Transverse colon (tissue), 4 donors: ENCODE results near the gene PTGES2. TPM values are rescaled to one million over a fixed set of nuclear protein-coding genes. Genes with fewer than 3 reads are reported as not detected.

Experiments used
- DNase-seq: peaks from one replicate; pipeline ENCODE4 v3.0.0-alpha.2; 2019
- H3K27ac ChIP-seq, 4 donors: fragments of 200-600 bp; sonication (generic); 2 replicates each; pipeline ENCODE4 v1.5.1; 2016 to 2018; ENCODE audit warnings: inconsistent platforms in 4 of 4
- H3K27me3 ChIP-seq: fragments of 200-600 bp; sonication (generic); 2 replicates; pipeline ENCODE4 v1.5.1; 2017; ENCODE audit warnings: inconsistent platforms
- H3K36me3 ChIP-seq, 4 donors: fragments of 200-600 bp; sonication (generic); 2 replicates each; pipeline ENCODE4 v1.5.1; 2017 to 2019; ENCODE audit warnings: inconsistent platforms in 4 of 4
- H3K4me1 ChIP-seq, 4 donors: fragments of 200-600 bp; sonication (generic); 2 replicates each; pipeline ENCODE4 v1.5.1; 2017 to 2020; ENCODE audit warnings: inconsistent platforms in 4 of 4
- H3K4me3 ChIP-seq, 4 donors: fragments of 200-600 bp; sonication (generic); 1 replicate in 1 of 4; 2 replicates in 3 of 4; pipeline versions ENCODE4 v1.5.1 to v1.6.1; 2017 to 2019; ENCODE audit warnings: inconsistent platforms in 4 of 4
- H3K9me3 ChIP-seq, 2 donors: fragments of 200-600 bp; sonication (generic); 2 replicates each; pipeline ENCODE4 v1.5.1; 2017 to 2019; ENCODE audit warnings: inconsistent platforms in 2 of 2
- EP300 ChIP-seq: sonication (generic); formaldehyde crosslinking; IDR thresholded peaks from one replicate; pipeline ENCODE4 v1.6.1; 2017; ENCODE audit warnings: antibody characterized with exemption, low read depth
- POLR2A ChIP-seq: fragments of 450-650 bp; IDR thresholded peaks from one replicate; pipeline ENCODE4 v1.6.1; 2016; ENCODE audit warnings: antibody characterized with exemption, mild to moderate bottlenecking, moderate library complexity
- POLR2AphosphoS5 ChIP-seq, 3 donors: sonication (generic); formaldehyde crosslinking; IDR thresholded peaks; one replicate each; pipeline ENCODE4 v1.6.1; 2016; ENCODE audit warnings: antibody characterized with exemption in 3 of 3
- WGBS, 2 donors: methylation state at CpG; one replicate each; pipeline ENCODE4 v1.1.5; 2018; ENCODE audit warnings: low coverage in 1 of 2; 5-methylcytosine and 5-hydroxymethylcytosine counted together
- in situ Hi-C, 4 donors: fragments of 200-750 bp; cut with MboI; loops; one replicate each; pipeline versions ENCODE4 v1.15.0 to v1.15.1; 2017; ENCODE audit warnings: low sequenced_read_pairs in 3 of 4, low pct_ligation_motif_present in 1 of 4, low pct_unique_long_range_greater_than_20kb in 1 of 4
- intact Hi-C: fragments of 100-400 bp; cut with DNase I; formaldehyde crosslinking; loops from one replicate; pipeline ENCODE4 v1.15.1; 2023; ENCODE audit warnings: low total_unique reads
- total RNA-seq, 4 donors: library from RNA; depleted of rRNA; stranded (reverse); fragments of >200 nt; gene quantifications; one replicate each; pipeline ENCODE4 v1.1.0, GENCODE V29; 2016
- TF ChIP-seq, protein P1 (sequence below), 5 experiments: fragments of 200-600 bp in 3 of 5; fragments of 450-650 bp in 2 of 5; sonication (generic) in 3 of 5; IDR thresholded peaks; 1 replicate in 2 of 5; 2 replicates in 3 of 5; pipeline ENCODE4 v1.5.1; 2016 to 2017; ENCODE audit warnings: antibody characterized with exemption in 5 of 5, inconsistent platforms in 3 of 5, mild to moderate bottlenecking in 2 of 5, moderate library complexity in 1 of 5

The PTGES2 gene
- total RNA-seq, 4 donors from 2014 or later, result 109 to 434 (median 164) TPM

DNA sequence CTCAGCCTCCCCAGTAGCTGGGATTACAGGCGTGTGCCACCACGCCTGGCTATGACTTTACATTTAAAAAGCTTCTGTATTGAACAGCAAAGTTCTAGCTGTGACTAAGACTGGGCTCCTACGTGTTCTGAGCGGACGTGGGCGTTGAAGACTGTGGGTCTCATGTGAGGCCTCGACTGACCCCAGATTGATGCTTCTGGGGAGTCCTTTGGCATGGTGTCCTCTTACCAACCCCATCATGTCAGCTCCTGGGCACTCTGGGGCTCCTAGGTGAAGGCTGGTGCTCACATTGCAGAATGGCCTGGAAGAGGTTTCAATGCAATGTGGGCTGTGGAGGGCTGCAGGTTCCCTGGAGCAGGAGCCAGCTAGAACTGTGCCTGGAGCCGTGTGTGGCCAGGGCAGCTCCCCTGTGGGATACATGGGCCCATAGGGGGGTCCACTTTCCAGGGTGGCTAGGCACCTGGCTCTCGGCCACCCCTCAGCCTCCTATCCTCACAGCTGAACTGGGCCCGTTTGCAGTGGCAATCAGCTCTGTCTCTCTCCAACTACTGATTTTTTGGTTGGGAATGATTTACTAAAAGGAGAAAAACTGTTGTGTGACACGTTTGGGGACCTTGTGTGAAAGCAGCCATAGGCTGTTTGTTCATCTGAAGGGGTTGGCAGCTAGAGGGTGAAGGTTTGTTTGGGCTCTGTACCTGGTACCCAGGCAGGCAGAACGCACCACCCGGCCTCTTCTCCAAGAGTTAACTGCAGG is 29.8 kb downstream of the PTGES2 start:
- Histone ChIP-seq H3K27me3 (no peaks in the 10 kb centered on the region), H3K4me3 (no peak overlapping the region), H3K4me1 (peaks cover 33 to 68% (median 55%) of the 10 kb centered on the region in 4 donors), H3K36me3 (peaks cover 0 to 17% (median 7%) of the 10 kb centered on the region in 4 donors), H3K27ac (peak overlapping the region; percentile 86 to 94 (median 92)), H3K9me3 (no peaks in the 10 kb centered on the region)
- 69% methylated on average over 13 of the region's 13 CpGs; no CpG with 5 or more reads in 1 of the 2 donors for WGBS, 2 donors
- DNase-seq, result no peak
- TF ChIP-seq, protein P1, sequence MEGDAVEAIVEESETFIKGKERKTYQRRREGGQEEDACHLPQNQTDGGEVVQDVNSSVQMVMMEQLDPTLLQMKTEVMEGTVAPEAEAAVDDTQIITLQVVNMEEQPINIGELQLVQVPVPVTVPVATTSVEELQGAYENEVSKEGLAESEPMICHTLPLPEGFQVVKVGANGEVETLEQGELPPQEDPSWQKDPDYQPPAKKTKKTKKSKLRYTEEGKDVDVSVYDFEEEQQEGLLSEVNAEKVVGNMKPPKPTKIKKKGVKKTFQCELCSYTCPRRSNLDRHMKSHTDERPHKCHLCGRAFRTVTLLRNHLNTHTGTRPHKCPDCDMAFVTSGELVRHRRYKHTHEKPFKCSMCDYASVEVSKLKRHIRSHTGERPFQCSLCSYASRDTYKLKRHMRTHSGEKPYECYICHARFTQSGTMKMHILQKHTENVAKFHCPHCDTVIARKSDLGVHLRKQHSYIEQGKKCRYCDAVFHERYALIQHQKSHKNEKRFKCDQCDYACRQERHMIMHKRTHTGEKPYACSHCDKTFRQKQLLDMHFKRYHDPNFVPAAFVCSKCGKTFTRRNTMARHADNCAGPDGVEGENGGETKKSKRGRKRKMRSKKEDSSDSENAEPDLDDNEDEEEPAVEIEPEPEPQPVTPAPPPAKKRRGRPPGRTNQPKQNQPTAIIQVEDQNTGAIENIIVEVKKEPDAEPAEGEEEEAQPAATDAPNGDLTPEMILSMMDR (IDR thresholded peaks at IDR 0.05), result no peak
- TF ChIP-seq EP300 (no peak), POLR2AphosphoS5 (IDR thresholded peaks at IDR 0.05) (no peak), POLR2A (no peak)
- in situ Hi-C loops, result no loop called here
- intact Hi-C loops, result no loop called here

DNA sequence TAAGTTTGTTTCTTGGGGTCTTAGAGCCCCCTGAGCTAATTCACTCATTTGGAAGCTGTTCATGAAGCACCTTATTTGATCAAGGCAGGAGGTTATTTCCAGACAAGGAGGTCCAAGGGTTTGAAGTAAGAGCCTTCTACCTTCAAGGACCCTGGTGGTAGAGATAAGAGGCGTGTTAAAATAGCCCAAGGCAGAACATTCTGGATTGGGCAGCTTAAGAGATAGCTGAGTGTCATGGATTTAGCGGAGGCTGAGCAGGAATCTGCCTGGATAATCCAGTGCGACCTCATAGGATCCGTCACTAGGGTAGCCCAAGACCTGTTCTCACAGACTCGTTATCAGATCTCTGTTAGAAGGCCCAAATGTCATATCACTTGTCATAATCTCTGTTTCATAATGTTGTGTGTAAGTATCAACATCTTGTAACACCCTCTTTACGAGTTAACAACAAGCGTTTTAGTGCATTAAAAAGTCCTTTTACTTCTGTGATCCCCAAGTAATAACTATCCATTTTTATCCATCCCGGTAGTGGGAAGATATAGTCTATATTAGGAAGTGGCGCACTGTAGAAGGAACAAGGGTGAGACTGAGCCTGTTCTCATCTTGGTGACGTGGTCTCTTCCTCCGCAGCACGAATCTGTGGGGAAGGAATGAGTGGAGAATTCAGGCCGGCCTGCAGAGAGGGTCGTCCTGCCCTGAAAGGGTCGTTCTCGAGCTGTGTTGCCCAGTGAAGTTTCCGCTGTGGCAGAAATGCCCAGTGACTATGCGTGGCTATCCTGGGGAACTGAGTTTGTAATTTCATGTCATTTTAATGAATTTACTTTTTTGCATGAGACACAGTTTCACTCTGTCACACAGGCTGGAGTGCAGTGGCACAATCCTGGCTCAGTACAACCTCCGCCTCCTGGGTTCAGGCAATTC is 30.7 kb downstream of the PTGES2 start:
- H3K4me3 ChIP-seq, result no peak overlapping the region
- peaks cover 36 to 76% (median 55%) of the 10 kb centered on the region in 4 donors for H3K4me1 ChIP-seq
- peak overlapping the region; percentile 86 to 94 (median 92) for H3K27ac ChIP-seq
- H3K27me3 ChIP-seq, result no peaks in the 10 kb centered on the region
- DNase-seq, result no peak
- 77 to 83% methylated on average over 10 to 19 of the region's 19 CpGs for WGBS, 2 donors
- TF ChIP-seq POLR2A (no peak), POLR2AphosphoS5 (IDR thresholded peaks at IDR 0.05) (no peak), EP300 (no peak)
- TF ChIP-seq, protein P1 (IDR thresholded peaks at IDR 0.05), result no peak
- H3K9me3 ChIP-seq, result no peaks in the 10 kb centered on the region
- H3K36me3 ChIP-seq, result peaks cover 0 to 9% (median 2%) of the 10 kb centered on the region in 4 donors
- intact Hi-C loops, result no loop called here
- in situ Hi-C loops, result no loop called here

DNA sequence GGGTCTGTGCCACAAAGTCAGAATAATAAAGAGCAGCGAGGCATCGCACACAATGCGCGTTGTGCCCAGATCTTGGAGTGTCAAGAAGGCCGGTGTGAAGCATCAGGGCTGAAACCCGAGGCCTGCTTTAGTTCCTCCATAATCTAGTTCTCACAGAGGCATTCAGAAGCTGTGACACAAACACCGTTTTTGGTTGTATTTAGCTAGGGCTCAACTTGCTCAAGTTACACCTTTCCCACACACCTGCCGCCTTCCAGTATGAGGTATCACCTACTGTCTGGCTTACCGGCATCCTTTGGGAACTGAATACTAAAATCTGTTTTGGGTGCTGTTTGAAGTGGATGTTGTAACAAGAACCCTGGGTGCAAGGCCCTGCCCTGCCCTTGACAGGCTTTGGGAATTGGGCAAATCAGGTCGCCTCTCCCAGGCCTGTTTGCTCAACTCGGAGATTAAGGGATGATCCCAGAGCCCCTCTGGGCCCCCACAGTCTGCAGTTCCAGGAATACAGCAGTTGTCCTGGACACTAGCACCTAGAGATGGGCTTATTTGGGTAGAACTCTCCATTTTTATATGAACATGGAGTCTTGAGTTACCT is 32.5 kb downstream of the PTGES2 start:
- Histone ChIP-seq H3K9me3 (no peaks in the 10 kb centered on the region), H3K27ac (peak overlapping the region; percentile 86 to 91 (median 88)), H3K4me1 (peaks cover 33 to 79% (median 57%) of the 10 kb centered on the region in 4 donors), H3K36me3 (no peaks in the 10 kb centered on the region), H3K27me3 (no peaks in the 10 kb centered on the region), H3K4me3 (no peak overlapping the region)
- 71 to 93% methylated on average over 3 to 11 of the region's 11 CpGs for WGBS, 2 donors
- TF ChIP-seq, protein P1 (IDR thresholded peaks at IDR 0.05), result no peak
- TF ChIP-seq POLR2A (no peak), EP300 (no peak), POLR2AphosphoS5 (IDR thresholded peaks at IDR 0.05) (no peak)
- intact Hi-C loops (no loop called here), in situ Hi-C loops (no loop called here)
- no peak for DNase-seq
